8988T (cell line): ENCODE measurements around the gene TAAR8.
A peak's percentile ranks its signal among the peaks of the same experiment; 100 is the strongest.
"Not testable (repeated sequence)": the region's sequence is repeated elsewhere in the genome, so short reads cannot be mapped to it uniquely, and the experiment has no call there.

Experiments used
- DNase-seq: peaks from one replicate; pipeline ENCODE4 v3.0.0; 2011

The TAAR8 gene, protein sequence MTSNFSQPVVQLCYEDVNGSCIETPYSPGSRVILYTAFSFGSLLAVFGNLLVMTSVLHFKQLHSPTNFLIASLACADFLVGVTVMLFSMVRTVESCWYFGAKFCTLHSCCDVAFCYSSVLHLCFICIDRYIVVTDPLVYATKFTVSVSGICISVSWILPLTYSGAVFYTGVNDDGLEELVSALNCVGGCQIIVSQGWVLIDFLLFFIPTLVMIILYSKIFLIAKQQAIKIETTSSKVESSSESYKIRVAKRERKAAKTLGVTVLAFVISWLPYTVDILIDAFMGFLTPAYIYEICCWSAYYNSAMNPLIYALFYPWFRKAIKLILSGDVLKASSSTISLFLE

DNA sequence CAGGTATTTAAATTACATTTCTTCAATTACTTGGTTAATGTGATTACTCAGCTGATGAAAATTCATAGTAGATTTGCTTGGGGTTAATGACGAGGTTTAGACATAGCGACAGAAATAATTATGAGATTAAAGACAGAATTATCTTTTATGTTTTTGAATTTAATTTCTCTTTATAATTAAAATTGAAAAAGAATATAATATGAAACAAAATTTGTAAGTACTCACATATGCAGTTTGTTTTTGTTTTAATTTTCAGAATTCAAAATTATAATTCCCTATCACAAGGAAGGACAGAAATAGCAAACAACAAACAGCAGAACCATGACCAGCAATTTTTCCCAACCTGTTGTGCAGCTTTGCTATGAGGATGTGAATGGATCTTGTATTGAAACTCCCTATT is at the start of gene TAAR8:
Gene TAAR8 (plus strand): TSS at position 301 of the 400 bp plus-strand sequence. CDS start 21 bp downstream, at position 322.
- DNase-seq = no peak

- DNase-seq = no peak
Measured at GRCh38 chr6:132504757-132505156, 47.7 kb upstream of the TAAR8 start.

DNA sequence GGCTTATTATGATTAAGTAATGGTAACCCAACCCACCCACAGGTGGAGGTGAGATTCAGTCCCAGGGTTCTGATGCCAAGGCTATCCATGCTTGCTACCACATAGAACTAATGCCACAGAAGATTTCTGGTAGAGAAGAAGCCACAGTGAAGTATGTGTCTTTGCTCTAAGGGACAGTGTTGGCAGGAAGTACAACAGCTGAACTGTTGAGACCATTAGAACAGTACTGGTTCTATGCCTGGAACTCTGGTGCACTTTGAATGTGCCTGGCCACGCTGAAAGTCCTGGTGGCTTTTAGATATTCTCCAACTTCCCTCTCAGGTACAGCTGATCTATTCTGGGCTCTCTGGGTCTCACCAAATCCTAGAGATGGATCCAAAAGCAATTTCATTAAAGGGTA is 47.3 kb upstream of the TAAR8 start:
- DNase-seq = no peak

DNA sequence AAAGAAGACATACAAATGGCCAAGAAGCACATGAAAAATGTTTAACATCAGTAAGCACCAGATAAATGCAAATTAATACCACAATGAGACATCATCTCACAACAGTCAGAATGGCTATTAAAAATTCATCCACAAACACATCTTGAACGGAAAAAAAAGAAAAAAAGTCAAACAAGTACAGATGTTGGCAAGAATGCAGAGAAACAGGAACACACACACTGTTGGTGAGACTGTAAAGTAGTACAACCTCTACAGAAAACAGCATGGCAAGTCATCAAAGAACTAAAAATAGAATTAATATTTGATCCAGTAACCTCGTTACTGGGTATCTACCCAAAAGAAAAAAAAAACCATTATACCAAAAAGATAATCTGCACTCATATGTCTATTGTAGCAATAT is 46.0 kb upstream of the TAAR8 start:
- no peak for DNase-seq

GRCh38 chr6:132506869-132507808 is 45.3 kb upstream of the TAAR8 start:
- no peak for DNase-seq

- DNase-seq = no peak
Measured at GRCh38 chr6:132511210-132511830, 41.2 kb upstream of the TAAR8 start.

- DNase-seq = no peak
Measured at GRCh38 chr6:132511831-132512220, 40.6 kb upstream of the TAAR8 start.

- DNase-seq = no peak
Measured at GRCh38 chr6:132512342-132512637, 40.2 kb upstream of the TAAR8 start.

DNA sequence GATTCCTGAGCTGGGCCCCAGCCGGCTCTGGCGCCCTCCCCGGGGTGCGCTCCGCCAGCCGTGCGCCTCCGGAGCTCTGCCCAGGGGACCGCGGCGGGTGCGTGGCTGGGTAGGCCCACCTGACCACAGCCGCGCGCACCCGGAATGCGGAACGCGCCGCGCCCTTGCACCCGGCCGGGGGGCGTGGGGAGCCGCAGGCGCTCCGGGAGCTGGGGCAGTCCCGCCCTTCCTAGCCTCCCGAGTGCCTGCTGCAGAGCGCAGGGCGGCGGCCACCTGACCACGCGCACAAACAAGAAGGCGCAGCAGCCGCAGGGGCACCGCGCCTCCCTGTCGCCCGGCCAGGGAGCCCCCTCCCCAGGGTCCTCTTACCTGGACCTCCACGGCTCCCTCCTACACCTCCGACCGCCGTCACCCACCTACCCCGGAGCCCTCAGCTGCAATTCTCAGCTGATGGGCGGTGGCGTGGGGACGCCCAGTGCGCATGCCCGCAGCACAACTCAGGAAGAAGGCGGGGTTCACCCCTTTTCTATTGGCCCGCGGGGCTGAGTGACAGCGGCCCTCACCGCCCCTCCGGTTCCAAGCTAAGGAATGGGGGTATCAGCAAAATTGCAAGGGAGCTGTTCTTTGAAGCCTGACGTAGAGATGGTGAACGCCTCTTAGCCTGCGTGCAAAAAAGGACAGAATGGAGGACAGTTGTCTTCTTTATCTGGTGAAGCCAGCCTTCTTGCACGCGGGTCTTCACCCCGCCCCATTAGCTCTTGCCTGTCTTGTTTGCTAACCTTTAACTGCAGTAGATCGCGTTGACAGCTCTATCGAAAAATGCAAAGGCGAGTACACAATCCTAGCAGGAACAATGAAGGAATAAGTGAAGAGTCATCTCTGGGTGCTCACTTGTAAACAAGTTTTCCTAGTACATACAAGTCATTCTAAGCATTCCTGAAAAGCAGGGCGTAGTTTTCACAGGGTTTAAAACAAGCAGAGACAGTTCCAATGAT is 39.5 kb upstream of the TAAR8 start, which contains the start of gene STX7:
Gene STX7 (minus strand): TSS at position 479 of the 995 bp plus-strand sequence. CDS start 9,586 bp downstream, outside the sequence.
- peak; percentile 70 for DNase-seq

GRCh38 chr6:132513831-132514545 is 38.5 kb upstream of the TAAR8 start:
- DNase-seq = no peak

DNA sequence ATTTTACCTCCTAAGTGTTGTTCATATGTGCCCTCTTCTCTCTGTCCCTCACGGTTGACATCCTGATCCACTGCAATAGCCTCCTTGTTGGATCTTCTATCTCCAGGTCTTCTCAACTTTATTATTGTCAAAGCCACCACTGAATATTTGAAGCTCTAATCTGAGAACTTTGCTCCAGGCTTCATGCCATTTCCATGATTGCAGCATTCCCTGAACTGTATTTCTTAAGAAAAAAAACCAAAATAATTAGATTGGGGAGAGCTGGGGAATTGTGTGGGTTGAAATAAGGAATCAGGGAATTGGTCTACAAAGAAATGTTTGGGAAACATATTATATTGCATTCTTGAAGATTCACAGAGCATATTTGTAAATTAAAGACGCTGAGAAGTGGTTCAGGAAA is 37.1 kb upstream of the TAAR8 start:
- DNase-seq = no peak

DNA sequence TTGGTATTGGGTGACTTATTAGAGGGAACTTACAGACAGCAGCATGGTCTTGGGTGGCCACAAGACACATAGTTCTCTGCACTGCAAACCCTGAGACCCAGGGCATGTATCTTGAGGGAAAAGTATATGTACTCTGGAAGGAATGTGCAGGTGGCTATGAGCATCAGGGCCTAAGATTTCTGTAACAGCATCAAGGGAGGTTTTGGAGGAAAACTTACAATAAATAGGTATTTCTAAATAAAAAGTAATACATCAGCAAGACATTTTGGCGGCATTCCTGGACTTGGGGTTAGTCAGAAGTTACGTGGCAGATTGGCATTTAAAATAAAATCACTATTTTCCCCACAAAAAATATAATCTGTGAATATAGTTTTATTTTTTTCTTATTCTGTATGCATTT is 31.5 kb upstream of the TAAR8 start:
- DNase-seq = no peak

- DNase-seq = no peak
Measured at GRCh38 chr6:132524646-132525045, 27.8 kb upstream of the TAAR8 start.

DNA sequence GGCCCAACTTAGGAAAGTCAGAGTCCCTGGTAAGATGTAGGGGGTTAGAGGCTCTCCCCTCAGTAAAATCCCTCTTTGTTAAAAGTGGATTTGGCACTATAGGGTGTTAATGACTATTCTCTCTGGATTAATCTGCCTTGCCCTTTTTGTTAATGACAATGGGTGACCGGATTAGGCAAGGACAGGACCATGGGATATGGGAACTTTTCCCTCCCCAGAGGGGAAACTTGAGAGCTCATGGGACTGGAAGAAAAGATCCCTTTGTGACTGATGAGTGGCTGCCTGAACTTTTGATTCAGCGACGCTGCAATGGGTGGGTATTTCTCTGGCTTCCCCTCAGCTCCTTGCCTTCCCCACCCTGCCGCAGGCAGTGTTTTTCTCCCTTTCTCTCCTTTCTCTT is 26.6 kb upstream of the TAAR8 start:
- no peak for DNase-seq

GRCh38 chr6:132526461-132526860 is 26.0 kb upstream of the TAAR8 start:
- no peak for DNase-seq

DNA sequence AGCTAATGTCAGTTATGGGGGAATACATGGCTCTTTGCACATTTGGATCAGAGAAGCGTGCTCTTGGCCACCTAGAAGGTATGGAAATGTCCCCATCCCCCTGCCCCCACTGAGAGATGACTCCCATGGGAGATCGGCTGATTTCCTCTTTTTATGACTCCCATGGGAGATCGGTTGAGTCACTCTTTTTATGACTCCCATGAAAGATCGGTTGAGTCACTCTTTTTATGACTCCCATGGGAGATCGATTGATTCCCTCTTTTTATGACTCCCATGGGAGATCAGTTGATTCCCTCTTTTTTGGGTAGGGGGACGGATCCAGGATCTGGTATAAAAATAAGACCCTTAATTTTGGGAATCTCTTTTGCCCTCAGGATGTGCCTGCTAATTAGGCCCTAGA is 24.7 kb upstream of the TAAR8 start:
- DNase-seq = no peak

DNA sequence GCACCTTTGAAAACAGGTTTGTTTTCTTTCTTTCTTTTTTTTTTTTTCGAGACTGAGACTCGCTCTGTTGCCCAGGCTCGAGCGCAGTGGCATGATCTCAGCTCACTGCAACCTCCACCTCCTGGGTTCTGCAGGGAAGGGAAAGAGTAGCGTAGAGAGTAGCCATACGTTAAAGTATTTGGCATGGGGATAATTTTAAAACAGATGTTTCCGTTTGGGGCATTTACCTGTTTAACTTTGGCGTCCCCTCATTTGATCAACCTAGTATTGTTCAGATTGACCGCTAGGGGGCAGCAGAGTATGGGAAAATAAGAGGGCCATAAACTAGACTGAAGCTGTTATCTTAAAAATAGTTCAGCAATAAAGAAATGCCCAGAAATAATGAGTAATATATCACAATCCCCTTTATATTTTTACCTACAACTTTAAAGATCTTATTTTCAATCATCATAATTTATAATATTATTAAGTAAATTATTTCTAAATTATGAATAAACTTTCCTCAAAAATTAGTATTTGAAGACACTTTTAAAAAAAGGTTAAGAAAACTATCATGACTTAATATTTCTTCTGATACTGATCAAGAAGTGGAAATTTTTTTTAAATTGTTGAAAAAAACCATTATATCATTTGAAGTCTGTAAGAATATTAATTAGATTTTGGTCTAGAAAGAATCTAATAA is 22.0 kb upstream of the TAAR8 start:
- DNase-seq = no peak

DNA sequence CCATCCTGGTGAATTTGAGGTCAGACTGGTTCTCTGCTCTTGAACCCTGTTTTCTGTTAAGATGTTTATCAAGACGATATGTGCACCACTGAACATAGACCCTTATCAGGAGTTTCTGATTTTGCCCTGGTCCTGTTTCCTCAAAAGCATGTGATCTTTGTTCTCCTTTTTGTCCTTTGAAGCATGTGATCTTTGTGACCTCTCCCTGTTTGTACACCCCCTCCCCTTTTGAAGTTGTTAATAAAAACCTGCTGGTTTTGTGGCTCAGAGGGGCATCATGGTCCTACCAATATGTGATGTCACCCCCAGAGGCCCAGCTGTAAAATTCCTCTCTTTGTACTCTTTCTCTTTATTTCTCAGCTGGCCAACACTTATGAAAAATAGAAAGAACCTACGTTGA is 17.9 kb upstream of the TAAR8 start:
- DNase-seq = not testable (repeated sequence)

DNA sequence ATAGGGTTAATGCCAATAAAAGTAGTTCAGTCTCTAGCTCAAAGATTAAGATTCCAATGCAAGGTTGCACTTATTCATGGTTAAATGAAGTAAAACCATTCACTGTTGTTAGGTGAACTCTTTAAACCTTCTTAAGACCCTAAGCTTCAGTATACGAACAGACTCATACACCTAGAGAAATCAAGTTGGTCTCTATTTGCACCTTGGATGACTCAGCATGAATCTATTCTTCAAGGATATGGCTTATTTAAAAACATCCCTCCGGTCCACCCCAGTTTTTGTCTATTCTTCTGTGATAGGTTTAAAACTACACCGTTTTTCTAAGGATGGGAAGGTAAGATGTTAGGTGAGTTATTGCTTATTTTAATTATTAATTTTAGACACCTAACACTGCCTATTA is 15.3 kb upstream of the TAAR8 start:
- no peak for DNase-seq

DNA sequence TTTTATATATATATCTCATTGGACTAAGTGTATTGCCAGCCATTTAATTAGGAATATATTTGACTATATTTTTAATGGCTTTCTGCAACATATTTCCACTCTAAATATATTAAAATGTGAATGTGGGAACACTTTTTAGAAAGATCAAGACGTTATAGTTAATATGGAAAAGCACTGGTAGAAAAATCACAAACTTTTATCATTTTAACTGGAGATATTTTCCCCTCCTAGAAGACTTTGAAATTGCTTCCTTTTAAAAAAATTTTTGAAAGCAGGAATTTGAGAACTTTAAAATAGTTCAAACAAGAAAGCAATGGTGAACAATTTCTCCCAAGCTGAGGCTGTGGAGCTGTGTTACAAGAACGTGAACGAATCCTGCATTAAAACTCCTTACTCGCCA is 14.5 kb upstream of the TAAR8 start, which contains the start of gene TAAR9:
Gene TAAR9 (plus strand): TSS at position 301 of the 400 bp plus-strand sequence. CDS start 13 bp downstream, at position 314.
- DNase-seq = no peak

DNA sequence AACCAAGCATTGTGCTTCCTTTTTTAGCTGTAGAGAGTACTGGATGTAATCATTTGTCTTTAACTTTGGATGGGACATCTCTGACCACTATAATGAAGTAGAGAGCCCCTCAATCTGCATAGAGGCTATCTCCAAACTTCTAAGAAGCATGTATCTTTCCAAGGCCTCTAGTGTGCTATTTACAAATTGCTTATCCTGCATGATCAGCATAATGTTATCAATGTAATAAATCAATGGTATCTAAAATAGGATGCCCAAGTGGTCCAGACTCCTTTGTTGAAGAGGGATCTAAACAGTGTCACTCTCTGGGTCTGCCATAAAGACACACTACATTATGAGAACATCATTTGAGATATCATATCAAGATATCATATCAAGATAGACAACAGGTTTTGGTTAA is 7.6 kb upstream of the TAAR8 start:
- no peak for DNase-seq
